GM21367 (cell line): ENCODE measurements around the gene TBC1D12.
"Not testable (repeated sequence)": the region's sequence is repeated elsewhere in the genome, so short reads cannot be mapped to it uniquely, and the experiment has no call there.

Experiments
- ATAC-seq: cut with Tn5 transposase; IDR thresholded peaks from one replicate; pipeline ENCODE4 v1.9.1; 2021; ENCODE audit not compliant: unreplicated experiment

The TBC1D12 gene

GRCh38 chr10:94450782-94451181 lies 48.4 kb downstream of the TBC1D12 start:
- no peak for ATAC-seq

GRCh38 chr10:94451883-94452519 lies 49.7 kb downstream of the TBC1D12 start:
- no peak for ATAC-seq

- ATAC-seq: no peak
Measured at GRCh38 chr10:94456942-94457341, 54.6 kb downstream of the TBC1D12 start.

GRCh38 chr10:94459385-94459784 lies 57.0 kb downstream of the TBC1D12 start:
- no peak for ATAC-seq

- ATAC-seq: no peak
Measured at GRCh38 chr10:94461503-94461902, 59.2 kb downstream of the TBC1D12 start.

GRCh38 chr10:94462130-94462529 lies 59.8 kb downstream of the TBC1D12 start:
- ATAC-seq: no peak

GRCh38 chr10:94465684-94466083 lies 63.3 kb downstream of the TBC1D12 start:
- ATAC-seq: no peak

- no peak for ATAC-seq
Measured at GRCh38 chr10:94481410-94481809, 79.1 kb downstream of the TBC1D12 start.

GRCh38 chr10:94483970-94484369 lies 81.6 kb downstream of the TBC1D12 start:
- ATAC-seq: no peak

- ATAC-seq: no peak
Measured at GRCh38 chr10:94485094-94485493, 82.8 kb downstream of the TBC1D12 start.

GRCh38 chr10:94487575-94487974 lies 85.2 kb downstream of the TBC1D12 start:
- ATAC-seq: no peak

- no peak for ATAC-seq
Measured at GRCh38 chr10:94489107-94489506, 86.8 kb downstream of the TBC1D12 start.

GRCh38 chr10:94489976-94490788 lies 87.8 kb downstream of the TBC1D12 start:
- ATAC-seq: no peak

GRCh38 chr10:94490789-94491039 lies 88.4 kb downstream of the TBC1D12 start:
- ATAC-seq: no peak

- no peak for ATAC-seq
Measured at GRCh38 chr10:94493463-94493862, 91.1 kb downstream of the TBC1D12 start.

GRCh38 chr10:94496010-94496409 lies 93.7 kb downstream of the TBC1D12 start:
- no peak for ATAC-seq

GRCh38 chr10:94496646-94497045 lies 94.3 kb downstream of the TBC1D12 start:
- ATAC-seq: no peak

- no peak for ATAC-seq
Measured at GRCh38 chr10:94500063-94500462, 97.7 kb downstream of the TBC1D12 start.

GRCh38 chr10:94521276-94522250 lies 119.2 kb downstream of the TBC1D12 start:
- ATAC-seq: no peak

- ATAC-seq: no peak
Measured at GRCh38 chr10:94524146-94524545, 121.8 kb downstream of the TBC1D12 start.

GRCh38 chr10:94524711-94525110 lies 122.4 kb downstream of the TBC1D12 start:
- ATAC-seq: no peak

- not testable (repeated sequence) for ATAC-seq
Measured at GRCh38 chr10:94531550-94531949, 129.2 kb downstream of the TBC1D12 start.
